HCT116 (cell line): ENCODE results near the gene FLT3LG. TPM values are rescaled to one million over a fixed set of nuclear protein-coding genes. Genes with fewer than 3 reads are reported as not detected.

ENCODE experiments used
- CEBPB ChIP-seq: IDR thresholded peaks from 2 replicates; pipeline ENCODE4 v1.6.1; 2012; ENCODE audit warnings: low read depth
- ELF1 ChIP-seq: IDR thresholded peaks from 2 replicates; pipeline ENCODE4 v1.6.1; 2012; ENCODE audit warnings: low read depth, borderline replicate concordance
- JUND ChIP-seq: IDR thresholded peaks from 2 replicates; pipeline ENCODE4 v1.6.1; 2012
- POLR2A ChIP-seq: IDR thresholded peaks from 2 replicates; pipeline ENCODE4 v1.7.0; 2011; ENCODE audit warnings: borderline replicate concordance; ENCODE audit not compliant: insufficient read depth, insufficient read length; ENCODE audit errors: extremely low read depth
- POLR2AphosphoS5 ChIP-seq: IDR thresholded peaks from 2 replicates; pipeline ENCODE4 v1.6.1; 2011; ENCODE audit warnings: mild to moderate bottlenecking, low read depth, low read length, moderate library complexity
- TCF7L2 ChIP-seq: IDR thresholded peaks from 2 replicates; pipeline ENCODE4 v1.7.0; 2011; ENCODE audit warnings: borderline replicate concordance, inconsistent platforms; ENCODE audit not compliant: insufficient read depth, insufficient read length; ENCODE audit errors: extremely low read depth
- YY1 ChIP-seq: IDR thresholded peaks from 2 replicates; pipeline ENCODE4 v1.6.1; 2011; ENCODE audit warnings: low read length, low read depth, moderate library complexity, mild to moderate bottlenecking; ENCODE audit not compliant: insufficient replicate concordance; ENCODE audit errors: extremely low read depth
- ZNF274 ChIP-seq: fragments of 200-500 bp; sonication (Bioruptor generic); IDR thresholded peaks from 2 replicates; pipeline ENCODE4 v1.6.1; 2014; ENCODE audit warnings: mild to moderate bottlenecking, low read depth, low read length, inconsistent platforms
- total RNA-seq: library from RNA; stranded (reverse); gene quantifications from one replicate; pipeline ENCODE4 v1.2.1, GENCODE V29; 2021; ENCODE audit not compliant: unreplicated experiment
- TF ChIP-seq, protein P1 (sequence below), 3 experiments: fragments of 200-600 bp in 1 of 3; sonication (generic) in 1 of 3; IDR thresholded peaks in 2 of 3; conservative IDR thresholded peaks in 1 of 3; 2 replicates each; pipeline ENCODE4 v1.5.1; 2012 to 2017; ENCODE audit warnings: low read depth in 2 of 3, low read length in 2 of 3, antibody characterized with exemption in 1 of 3, borderline replicate concordance in 1 of 3, control low read depth in 1 of 3, mild to moderate bottlenecking in 1 of 3, mixed read lengths in 1 of 3, mixed run types in 1 of 3, moderate library complexity in 1 of 3; ENCODE audit not compliant: insufficient read depth in 1 of 3
- TF ChIP-seq, protein P2 (sequence below): IDR thresholded peaks from 2 replicates; pipeline ENCODE4 v1.6.1; 2011; ENCODE audit warnings: mild to moderate bottlenecking, low read length, moderate library complexity; ENCODE audit not compliant: insufficient replicate concordance; ENCODE audit errors: extremely low read depth

FLT3LG gene
- total RNA-seq, 1 experiment from 2014 or later, result 3.8 TPM

DNA sequence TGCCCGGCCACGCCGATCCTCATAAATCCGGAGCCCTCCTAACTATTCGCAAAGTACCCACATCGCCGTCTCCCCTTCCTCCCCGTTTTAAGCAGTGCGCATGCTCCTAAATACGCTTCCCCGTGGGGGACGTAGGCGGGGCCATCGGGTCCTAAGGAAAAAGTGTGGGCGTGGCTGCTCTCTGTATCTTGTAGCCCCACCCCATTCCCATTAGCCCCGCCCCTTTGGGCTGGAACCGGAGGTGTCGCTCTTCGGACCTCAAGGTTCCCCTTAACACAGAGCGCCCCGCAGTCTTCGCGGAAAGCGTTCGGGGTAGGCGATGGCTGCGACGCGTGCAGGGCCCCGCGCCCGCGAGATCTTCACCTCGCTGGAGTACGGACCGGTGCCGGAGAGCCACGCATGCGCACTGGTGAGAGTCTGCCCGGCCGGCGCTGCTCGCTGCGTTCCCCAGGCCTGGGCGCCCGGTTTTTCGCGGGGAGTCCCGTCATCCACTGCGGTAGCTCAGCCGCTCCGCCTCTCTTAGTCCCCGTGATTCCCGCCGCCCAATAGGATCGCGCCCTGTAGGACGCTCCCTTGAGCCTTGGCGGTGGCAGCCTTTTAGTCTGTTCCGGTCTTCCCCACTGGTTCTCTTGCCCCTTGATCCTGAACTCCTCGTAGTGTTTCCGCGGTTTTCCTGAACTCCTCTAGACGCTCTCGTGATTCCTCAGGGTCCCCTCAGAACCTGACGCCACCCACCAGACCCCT is 20.8 kb upstream of the FLT3LG start, which contains the start of gene ALDH16A1 (continued):
- TF ChIP-seq, protein P1, sequence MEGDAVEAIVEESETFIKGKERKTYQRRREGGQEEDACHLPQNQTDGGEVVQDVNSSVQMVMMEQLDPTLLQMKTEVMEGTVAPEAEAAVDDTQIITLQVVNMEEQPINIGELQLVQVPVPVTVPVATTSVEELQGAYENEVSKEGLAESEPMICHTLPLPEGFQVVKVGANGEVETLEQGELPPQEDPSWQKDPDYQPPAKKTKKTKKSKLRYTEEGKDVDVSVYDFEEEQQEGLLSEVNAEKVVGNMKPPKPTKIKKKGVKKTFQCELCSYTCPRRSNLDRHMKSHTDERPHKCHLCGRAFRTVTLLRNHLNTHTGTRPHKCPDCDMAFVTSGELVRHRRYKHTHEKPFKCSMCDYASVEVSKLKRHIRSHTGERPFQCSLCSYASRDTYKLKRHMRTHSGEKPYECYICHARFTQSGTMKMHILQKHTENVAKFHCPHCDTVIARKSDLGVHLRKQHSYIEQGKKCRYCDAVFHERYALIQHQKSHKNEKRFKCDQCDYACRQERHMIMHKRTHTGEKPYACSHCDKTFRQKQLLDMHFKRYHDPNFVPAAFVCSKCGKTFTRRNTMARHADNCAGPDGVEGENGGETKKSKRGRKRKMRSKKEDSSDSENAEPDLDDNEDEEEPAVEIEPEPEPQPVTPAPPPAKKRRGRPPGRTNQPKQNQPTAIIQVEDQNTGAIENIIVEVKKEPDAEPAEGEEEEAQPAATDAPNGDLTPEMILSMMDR (IDR thresholded peaks at IDR 0.05 in 2 of 3, conservative IDR thresholded peaks at IDR 0.05 in 1 of 3; ENCODE audit: borderline replicate concordance in 1 of 3, insufficient read depth in 1 of 3, low read depth in 2 of 3, low read length in 2 of 3), result no peak
- TF ChIP-seq CEBPB, result no peak
- TF ChIP-seq, protein P2, sequence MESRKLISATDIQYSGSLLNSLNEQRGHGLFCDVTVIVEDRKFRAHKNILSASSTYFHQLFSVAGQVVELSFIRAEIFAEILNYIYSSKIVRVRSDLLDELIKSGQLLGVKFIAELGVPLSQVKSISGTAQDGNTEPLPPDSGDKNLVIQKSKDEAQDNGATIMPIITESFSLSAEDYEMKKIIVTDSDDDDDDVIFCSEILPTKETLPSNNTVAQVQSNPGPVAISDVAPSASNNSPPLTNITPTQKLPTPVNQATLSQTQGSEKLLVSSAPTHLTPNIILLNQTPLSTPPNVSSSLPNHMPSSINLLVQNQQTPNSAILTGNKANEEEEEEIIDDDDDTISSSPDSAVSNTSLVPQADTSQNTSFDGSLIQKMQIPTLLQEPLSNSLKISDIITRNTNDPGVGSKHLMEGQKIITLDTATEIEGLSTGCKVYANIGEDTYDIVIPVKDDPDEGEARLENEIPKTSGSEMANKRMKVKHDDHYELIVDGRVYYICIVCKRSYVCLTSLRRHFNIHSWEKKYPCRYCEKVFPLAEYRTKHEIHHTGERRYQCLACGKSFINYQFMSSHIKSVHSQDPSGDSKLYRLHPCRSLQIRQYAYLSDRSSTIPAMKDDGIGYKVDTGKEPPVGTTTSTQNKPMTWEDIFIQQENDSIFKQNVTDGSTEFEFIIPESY, result peak; percentile 15
- TF ChIP-seq ELF1, result no peak; the same call in 1 of the 2 replicates
- no peak for TF ChIP-seq JUND
- no peak for TF ChIP-seq ZNF274
- TF ChIP-seq POLR2A, result peak; percentile 84
- TF ChIP-seq TCF7L2, result no peak
- peak; percentile 98 for TF ChIP-seq POLR2AphosphoS5
- peak; percentile 43 for TF ChIP-seq YY1
